Adrenal gland (tissue), 5 donors: ENCODE results near the gene AQP12B.

Experiments
- CTCF ChIP-seq, 6 experiments: fragments of 450-650 bp in 4 of 6; fragments of 200-600 bp in 2 of 6; sonication (generic) in 1 of 6; IDR thresholded peaks; 1 replicate in 5 of 6; 2 replicates in 1 of 6; pipeline versions ENCODE4 v1.5.1 to v1.8.0; 2016 to 2021; ENCODE audit warnings: antibody characterized with exemption in 6 of 6, mild to moderate bottlenecking in 2 of 6, moderate library complexity in 1 of 6
- POLR2A ChIP-seq, 2 donors: fragments of 450-650 bp; IDR thresholded peaks; one replicate each; pipeline ENCODE4 v1.6.1; 2017; ENCODE audit warnings: antibody characterized with exemption in 2 of 2, mild to moderate bottlenecking in 2 of 2, moderate library complexity in 1 of 2
- donor health status: DM: no; HTN: no; CAD: no.

DNA sequence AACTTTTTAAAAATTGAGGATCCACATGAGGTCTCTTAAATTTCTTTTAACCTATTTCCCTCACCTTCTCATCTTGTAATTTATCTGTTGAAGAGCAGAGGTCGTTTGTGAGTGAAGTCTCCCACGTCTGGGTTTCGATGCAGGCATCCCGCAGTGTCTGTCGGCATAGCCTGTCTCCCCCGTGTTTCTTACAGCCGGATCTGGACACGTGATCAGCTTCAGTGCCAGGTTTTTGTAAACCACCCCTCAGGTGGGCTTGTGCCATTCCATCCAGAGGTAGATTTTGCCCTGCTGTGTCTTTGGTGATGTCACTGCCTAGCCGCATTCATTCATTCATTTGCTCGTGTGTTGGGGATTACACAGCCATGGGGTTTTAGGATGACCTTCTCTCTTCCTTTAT lies 25.1 kb upstream of the AQP12B start:
- TF ChIP-seq POLR2A (IDR thresholded peaks at IDR 0.05) (no peak), CTCF (IDR thresholded peaks at IDR 0.05) (no peak)
